ENCODE results near the gene FOXJ3. TPM values are rescaled to one million over a fixed set of nuclear protein-coding genes. Genes with fewer than 3 reads are reported as not detected.

FOXJ3 gene
- polyA plus RNA-seq, 10 donors, result 27.1 to 45.8 (median 36.9) TPM

GRCh38 chr1:42195841-42196240 lies 139.2 kb downstream of the FOXJ3 start:
- no peak for DNase-seq

- no peak for DNase-seq
Observed at GRCh38 chr1:42192106-42192505, 142.9 kb downstream of the FOXJ3 start.

- DNase-seq, result no peak
Observed at GRCh38 chr1:42191319-42191718, 143.7 kb downstream of the FOXJ3 start.

- no peak for DNase-seq
Observed at GRCh38 chr1:42189931-42190853, 144.8 kb downstream of the FOXJ3 start.

- peak in 2 of 3 donors; percentile 37 to 60 for DNase-seq
Observed at GRCh38 chr1:42186152-42186551, 148.9 kb downstream of the FOXJ3 start.

- DNase-seq, result no peak
Observed at GRCh38 chr1:42184616-42185015, 150.4 kb downstream of the FOXJ3 start.

- no peak for DNase-seq
Observed at GRCh38 chr1:42183957-42184268, 151.1 kb downstream of the FOXJ3 start.

GRCh38 chr1:42183210-42183956 lies 151.7 kb downstream of the FOXJ3 start:
- DNase-seq, result no peak

GRCh38 chr1:42181687-42182086 lies 153.3 kb downstream of the FOXJ3 start:
- no peak for DNase-seq

GRCh38 chr1:42179900-42180329 lies 155.1 kb downstream of the FOXJ3 start:
- no peak for DNase-seq

GRCh38 chr1:42179275-42179674 lies 155.8 kb downstream of the FOXJ3 start:
- DNase-seq, result no peak

- no peak for DNase-seq
Observed at GRCh38 chr1:42178249-42178648, 156.8 kb downstream of the FOXJ3 start.

- DNase-seq, result peak in 2 of 3 donors; percentile 51 to 68
Observed at GRCh38 chr1:42177541-42177981, 157.5 kb downstream of the FOXJ3 start.

- peak in 1 of 3 donors; percentile 54 for DNase-seq
Observed at GRCh38 chr1:42176902-42177519, 158.0 kb downstream of the FOXJ3 start.

- no peak for DNase-seq
Observed at GRCh38 chr1:42175314-42176054, 159.6 kb downstream of the FOXJ3 start.

GRCh38 chr1:42173961-42174735 lies 160.9 kb downstream of the FOXJ3 start:
- DNase-seq, result peak in 1 of 3 donors; percentile 63

- peak in 2 of 3 donors; percentile 51 to 77 for DNase-seq
Observed at GRCh38 chr1:42173155-42173933, 161.7 kb downstream of the FOXJ3 start.

- DNase-seq, result peak in 1 of 3 donors; percentile 45
Observed at GRCh38 chr1:42172381-42173133, 162.5 kb downstream of the FOXJ3 start.

GRCh38 chr1:42171679-42172266 lies 163.3 kb downstream of the FOXJ3 start:
- no peak for DNase-seq

Measured in muscle of back (tissue), 11 donors.